Prostate gland (tissue), 2 donors: ENCODE measurements around the gene A1BG. TPM values are rescaled to one million over a fixed set of nuclear protein-coding genes. Genes with fewer than 3 reads are reported as not detected.
"Not testable (repeated sequence)": the region's sequence is repeated elsewhere in the genome, so short reads cannot be mapped to it uniquely, and the experiment has no call there.

Source experiments
- DNase-seq: peaks from one replicate; pipeline ENCODE4 v3.0.0-alpha.2; 2019; ENCODE audit warnings: low spot score
- H3K27ac ChIP-seq, 2 donors: fragments of 200-600 bp; sonication (generic); 2 replicates each; pipeline ENCODE4 v1.5.1; 2017 to 2019
- H3K27me3 ChIP-seq: fragments of 200-600 bp; sonication (generic); replicated peaks from 2 replicates; pipeline ENCODE4 v1.5.1; 2019; ENCODE audit not compliant: insufficient read depth
- H3K36me3 ChIP-seq, 2 donors: fragments of 200-600 bp; sonication (generic); 1 replicate in 1 of 2; 2 replicates in 1 of 2; pipeline versions ENCODE4 v1.5.1 to v1.8.1; 2017 to 2019
- H3K4me1 ChIP-seq: fragments of 200-600 bp; sonication (generic); replicated peaks from 2 replicates; pipeline ENCODE4 v1.5.1; 2019
- H3K4me3 ChIP-seq, 2 donors: fragments of 200-600 bp; sonication (generic); 2 replicates each; pipeline ENCODE4 v1.5.1; 2017 to 2019
- H3K9me3 ChIP-seq: fragments of 200-600 bp; sonication (generic); 2 replicates; pipeline ENCODE4 v1.5.1; 2017
- POLR2A ChIP-seq: fragments of 450-650 bp; IDR thresholded peaks from one replicate; pipeline ENCODE4 v1.6.1; 2016; ENCODE audit warnings: antibody characterized with exemption, mild to moderate bottlenecking
- POLR2AphosphoS5 ChIP-seq: sonication (generic); formaldehyde crosslinking; IDR thresholded peaks from one replicate; pipeline ENCODE4 v1.6.1; 2017; ENCODE audit warnings: antibody characterized with exemption
- WGBS: methylation state at CpG from one replicate; pipeline ENCODE4 v1.1.5; 2018; 5-methylcytosine and 5-hydroxymethylcytosine counted together
- intact Hi-C: fragments of 100-400 bp; cut with DNase I; formaldehyde crosslinking; loops from one replicate; pipeline ENCODE4 v1.14.2; 2022
- total RNA-seq, 2 donors: library from RNA; depleted of rRNA; stranded (reverse); fragments of >200 nt; gene quantifications; one replicate each; pipeline ENCODE4 v1.1.0, GENCODE V29; 2016
- TF ChIP-seq, protein P1 (sequence below), 4 experiments: fragments of 200-600 bp in 2 of 4; fragments of 450-650 bp in 2 of 4; sonication (generic) in 2 of 4; IDR thresholded peaks; 1 replicate in 3 of 4; 2 replicates in 1 of 4; pipeline ENCODE4 v1.5.1; 2016 to 2019; ENCODE audit warnings: antibody characterized with exemption in 4 of 4, mild to moderate bottlenecking in 2 of 4, moderate library complexity in 2 of 4

The A1BG gene
- total RNA-seq, 2 donors from 2014 or later, result 5.6 to 25.6 TPM

- Histone ChIP-seq H3K4me1 (no peaks in the 10 kb centered on the region), H3K27me3 (no peaks in the 10 kb centered on the region), H3K9me3 (no peaks in the 10 kb centered on the region), H3K4me3 (no peak overlapping the region), H3K27ac (no peak overlapping the region), H3K36me3 (peaks cover 0 to 5% of the 10 kb centered on the region in 2 donors)
- TF ChIP-seq POLR2AphosphoS5, result no peak
- TF ChIP-seq POLR2A, result no peak
- TF ChIP-seq, protein P1, sequence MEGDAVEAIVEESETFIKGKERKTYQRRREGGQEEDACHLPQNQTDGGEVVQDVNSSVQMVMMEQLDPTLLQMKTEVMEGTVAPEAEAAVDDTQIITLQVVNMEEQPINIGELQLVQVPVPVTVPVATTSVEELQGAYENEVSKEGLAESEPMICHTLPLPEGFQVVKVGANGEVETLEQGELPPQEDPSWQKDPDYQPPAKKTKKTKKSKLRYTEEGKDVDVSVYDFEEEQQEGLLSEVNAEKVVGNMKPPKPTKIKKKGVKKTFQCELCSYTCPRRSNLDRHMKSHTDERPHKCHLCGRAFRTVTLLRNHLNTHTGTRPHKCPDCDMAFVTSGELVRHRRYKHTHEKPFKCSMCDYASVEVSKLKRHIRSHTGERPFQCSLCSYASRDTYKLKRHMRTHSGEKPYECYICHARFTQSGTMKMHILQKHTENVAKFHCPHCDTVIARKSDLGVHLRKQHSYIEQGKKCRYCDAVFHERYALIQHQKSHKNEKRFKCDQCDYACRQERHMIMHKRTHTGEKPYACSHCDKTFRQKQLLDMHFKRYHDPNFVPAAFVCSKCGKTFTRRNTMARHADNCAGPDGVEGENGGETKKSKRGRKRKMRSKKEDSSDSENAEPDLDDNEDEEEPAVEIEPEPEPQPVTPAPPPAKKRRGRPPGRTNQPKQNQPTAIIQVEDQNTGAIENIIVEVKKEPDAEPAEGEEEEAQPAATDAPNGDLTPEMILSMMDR (IDR thresholded peaks at IDR 0.05), result no peak
- intact Hi-C loops, result no loop called here
- DNase-seq, result no peak
- 89% methylated on average over 7 of the region's 7 CpGs for WGBS
Measured at GRCh38 chr19:58311345-58311865, 41.9 kb downstream of the A1BG start.

DNA sequence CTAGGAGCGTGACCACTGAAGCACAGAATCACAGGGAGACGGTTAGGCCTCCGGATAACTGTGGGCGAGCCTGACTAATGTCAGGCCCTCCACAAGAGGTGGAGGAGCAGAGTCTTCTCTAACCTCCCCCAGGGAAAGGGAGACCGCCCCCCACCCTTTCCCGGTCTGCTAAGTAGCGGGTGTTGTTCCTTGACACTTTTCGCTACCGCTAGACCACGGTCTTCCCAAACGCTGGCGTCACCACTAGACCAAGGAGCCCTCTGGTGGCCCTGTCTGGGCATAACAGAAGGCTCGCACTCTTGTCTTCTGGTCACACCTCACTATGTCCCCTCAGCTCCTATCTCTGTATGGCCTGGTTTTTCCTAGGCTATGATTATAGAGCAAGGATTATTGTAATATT lies 42.6 kb downstream of the A1BG start:
- H3K9me3 ChIP-seq, H3K36me3 ChIP-seq, H3K4me1 ChIP-seq, H3K4me3 ChIP-seq, intact Hi-C loops, DNase-seq, H3K27me3 ChIP-seq, H3K27ac ChIP-seq: not testable (repeated sequence)
- WGBS, result 45% methylated on average over 13 of the region's 13 CpGs
- TF ChIP-seq, protein P1 (IDR thresholded peaks at IDR 0.05), result peak in 3 of 4 experiments; percentile 16 to 40 (median 23)

DNA sequence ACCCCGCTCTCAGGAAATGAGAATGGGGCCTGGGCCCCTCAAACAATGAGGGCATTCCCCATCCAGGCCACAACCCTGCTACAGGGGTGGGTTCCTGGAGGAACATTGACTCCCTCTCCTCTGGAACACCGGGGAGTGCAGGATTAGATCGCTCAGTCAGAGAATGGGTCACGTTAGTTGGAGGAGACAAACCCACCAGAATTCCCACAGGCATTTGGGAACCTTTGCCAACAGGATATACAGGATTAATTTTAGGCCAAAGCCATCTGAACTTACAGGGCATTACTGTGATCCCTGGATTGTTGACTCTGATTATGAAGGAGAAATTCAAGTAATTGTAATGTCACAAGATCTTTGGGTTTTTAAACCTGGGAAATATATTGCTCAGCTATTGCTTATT lies 45.6 kb downstream of the A1BG start:
- Histone ChIP-seq H3K4me3 (no peak overlapping the region), H3K4me1 (no peaks in the 10 kb centered on the region), H3K36me3 (peaks cover 0 to 5% of the 10 kb centered on the region in 2 donors), H3K27me3 (no peaks in the 10 kb centered on the region), H3K27ac (no peak overlapping the region), H3K9me3 (no peaks in the 10 kb centered on the region)
- no peak for TF ChIP-seq POLR2A
- TF ChIP-seq, protein P1 (IDR thresholded peaks at IDR 0.05), result no peak
- intact Hi-C loops, result no loop called here
- WGBS, result 86% methylated on average over 4 of the region's 4 CpGs
- DNase-seq, result no peak

- DNase-seq, result no peak
- no peaks in the 10 kb centered on the region for H3K36me3 ChIP-seq
- peak overlapping the region; percentile 82 to 83 for H3K27ac ChIP-seq
- H3K9me3 ChIP-seq, result no peaks in the 10 kb centered on the region
- intact Hi-C loops, result no loop called here
- 48% methylated on average over 12 of the region's 12 CpGs for WGBS
- TF ChIP-seq POLR2AphosphoS5 (no peak), POLR2A (no peak)
- TF ChIP-seq, protein P1 (IDR thresholded peaks at IDR 0.05), result no peak
- no peaks in the 10 kb centered on the region for H3K27me3 ChIP-seq
- peak overlapping the region; percentile 78 to 90 for H3K4me3 ChIP-seq
- no peaks in the 10 kb centered on the region for H3K4me1 ChIP-seq
Measured at GRCh38 chr19:58305932-58306323, 47.4 kb downstream of the A1BG start.

DNA sequence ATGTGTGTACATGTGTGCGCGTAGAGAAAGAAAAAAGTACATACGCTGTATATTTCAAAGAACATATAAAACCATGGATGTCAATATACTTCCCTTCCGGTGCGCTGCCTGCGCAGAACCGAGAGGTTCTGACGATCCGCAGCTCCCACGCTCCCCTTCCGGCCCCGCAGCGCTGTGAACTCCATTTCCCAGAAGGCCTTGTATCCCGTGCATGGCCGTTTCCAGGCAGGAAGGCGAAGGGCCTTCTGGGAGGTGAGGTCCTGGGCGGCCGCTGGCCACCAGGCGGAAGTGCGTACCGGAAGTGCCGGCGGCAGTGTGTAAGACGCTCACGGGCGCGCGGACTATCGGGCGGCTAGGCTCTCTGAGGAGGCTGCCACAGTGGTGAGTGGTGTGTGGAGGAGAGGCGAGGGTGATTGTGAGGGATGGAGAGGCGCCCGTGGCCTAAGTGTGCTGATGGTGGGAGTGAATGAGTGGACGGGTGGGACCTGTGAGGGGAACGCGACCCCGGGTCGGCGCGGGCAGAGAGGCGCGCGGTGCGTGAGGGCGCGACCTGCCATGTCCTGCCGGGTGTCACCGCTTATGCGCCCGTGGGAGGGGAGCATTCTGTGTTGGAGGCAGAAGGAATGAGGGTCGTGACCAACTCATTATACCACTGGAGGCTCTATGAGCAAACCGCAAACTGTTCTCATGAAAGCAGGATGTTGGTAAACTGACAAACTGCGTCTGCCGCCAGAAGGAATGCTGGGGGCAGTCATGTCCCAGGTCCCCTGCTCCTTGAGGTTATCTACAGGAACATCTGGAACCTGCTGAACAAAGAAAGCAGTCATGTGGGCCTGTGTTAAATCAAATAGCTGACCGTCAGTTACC lies 48.0 kb downstream of the A1BG start, which contains the start of gene ERVK3-1:
Gene ERVK3-1 (plus strand): TSS at position 313 of the 867 bp plus-strand sequence. CDS start 6,792 bp downstream, outside the sequence.
- peak within 1 kb of the TSS; percentile 82 to 83 for H3K27ac ChIP-seq
- H3K9me3 ChIP-seq, result no peaks in the 10 kb centered on the region
- no peaks in the 10 kb centered on the region for H3K27me3 ChIP-seq
- H3K36me3 ChIP-seq, result no peaks in the 10 kb centered on the region
- H3K4me1 ChIP-seq, result no peaks in the 10 kb centered on the region
- TF ChIP-seq POLR2AphosphoS5, result peak; percentile 100
- TF ChIP-seq, protein P1 (IDR thresholded peaks at IDR 0.05), result peak in 2 of 4 experiments; percentile 64 to 73
- peak; percentile 67 for TF ChIP-seq POLR2A
- intact Hi-C loops, result no loop called here
- DNase-seq, result peak; percentile 96
- peak within 1 kb of the TSS; percentile 78 to 90 for H3K4me3 ChIP-seq
- WGBS, result under 1% methylated on average over 55 of the region's 55 CpGs
